Nephron (organoid): ENCODE data around the gene TMEM179.

ENCODE experiments used
- H3K27ac Mint-ChIP-seq, 3 experiments: 2 replicates each; pipeline ENCODE4 v1.8.0; 2020; ENCODE audit warnings: mixed read lengths in 3 of 3, mild to moderate bottlenecking in 2 of 3, moderate library complexity in 1 of 3
- H3K27me3 Mint-ChIP-seq: 2 replicates; pipeline ENCODE4 v1.8.0; 2021; ENCODE audit warnings: low read depth, mild to moderate bottlenecking, moderate library complexity, mixed read lengths
- H3K36me3 Mint-ChIP-seq: 2 replicates; pipeline ENCODE4 v1.8.0; 2020; ENCODE audit warnings: low read depth, mixed read lengths
- H3K4me1 Mint-ChIP-seq: 2 replicates; pipeline ENCODE4 v1.8.0; 2020; ENCODE audit warnings: mixed read lengths
- H3K4me3 Mint-ChIP-seq, 3 experiments: 2 replicates each; pipeline ENCODE4 v1.8.0; 2020; ENCODE audit warnings: mild to moderate bottlenecking in 3 of 3, mixed read lengths in 3 of 3, moderate library complexity in 2 of 3
- H3K9me3 Mint-ChIP-seq: 2 replicates; pipeline ENCODE4 v1.8.0; 2020; ENCODE audit warnings: mixed read lengths
- TF ChIP-seq, protein P1 (sequence below), 3 experiments: fragments of 200-600 bp; sonication (generic); IDR thresholded peaks; one replicate each; pipeline ENCODE4 v1.5.0; 2021; ENCODE audit warnings: antibody characterized with exemption in 3 of 3; ENCODE audit not compliant: unreplicated experiment in 3 of 3

The TMEM179 gene

DNA sequence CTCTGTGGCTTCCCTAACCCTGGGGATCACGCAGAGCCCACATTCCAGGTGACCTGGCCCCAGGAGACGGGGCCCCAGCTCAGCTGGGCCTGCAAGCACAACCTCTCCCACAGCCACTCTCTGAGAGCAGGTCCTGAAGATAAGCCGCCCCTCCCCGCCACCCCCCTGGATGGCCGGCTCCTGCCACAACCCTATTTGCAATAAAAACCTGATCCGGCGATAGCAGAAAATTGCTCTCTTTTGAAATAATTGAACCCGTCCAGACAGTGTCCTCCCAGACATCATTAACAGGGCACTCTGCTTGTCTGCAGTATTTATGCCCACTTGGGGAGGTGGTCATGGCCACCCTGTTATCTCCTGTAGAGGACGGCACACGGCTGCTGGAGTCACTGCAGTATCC, 20.0 kb downstream of the TMEM179 start:
- TF ChIP-seq, protein P1, sequence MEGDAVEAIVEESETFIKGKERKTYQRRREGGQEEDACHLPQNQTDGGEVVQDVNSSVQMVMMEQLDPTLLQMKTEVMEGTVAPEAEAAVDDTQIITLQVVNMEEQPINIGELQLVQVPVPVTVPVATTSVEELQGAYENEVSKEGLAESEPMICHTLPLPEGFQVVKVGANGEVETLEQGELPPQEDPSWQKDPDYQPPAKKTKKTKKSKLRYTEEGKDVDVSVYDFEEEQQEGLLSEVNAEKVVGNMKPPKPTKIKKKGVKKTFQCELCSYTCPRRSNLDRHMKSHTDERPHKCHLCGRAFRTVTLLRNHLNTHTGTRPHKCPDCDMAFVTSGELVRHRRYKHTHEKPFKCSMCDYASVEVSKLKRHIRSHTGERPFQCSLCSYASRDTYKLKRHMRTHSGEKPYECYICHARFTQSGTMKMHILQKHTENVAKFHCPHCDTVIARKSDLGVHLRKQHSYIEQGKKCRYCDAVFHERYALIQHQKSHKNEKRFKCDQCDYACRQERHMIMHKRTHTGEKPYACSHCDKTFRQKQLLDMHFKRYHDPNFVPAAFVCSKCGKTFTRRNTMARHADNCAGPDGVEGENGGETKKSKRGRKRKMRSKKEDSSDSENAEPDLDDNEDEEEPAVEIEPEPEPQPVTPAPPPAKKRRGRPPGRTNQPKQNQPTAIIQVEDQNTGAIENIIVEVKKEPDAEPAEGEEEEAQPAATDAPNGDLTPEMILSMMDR (IDR thresholded peaks at IDR 0.05; ENCODE audit: unreplicated experiment in 3 of 3): no peak
- peaks cover 44% of the 10 kb centered on the region for H3K4me1 Mint-ChIP-seq
- H3K27ac Mint-ChIP-seq: peak overlapping the region in 2 of 3 experiments; percentile 46 to 54
- H3K27me3 Mint-ChIP-seq: peaks cover 5% of the 10 kb centered on the region
- no peak overlapping the region for H3K4me3 Mint-ChIP-seq
- H3K9me3 Mint-ChIP-seq: no peaks in the 10 kb centered on the region
- H3K36me3 Mint-ChIP-seq: no peaks in the 10 kb centered on the region

DNA sequence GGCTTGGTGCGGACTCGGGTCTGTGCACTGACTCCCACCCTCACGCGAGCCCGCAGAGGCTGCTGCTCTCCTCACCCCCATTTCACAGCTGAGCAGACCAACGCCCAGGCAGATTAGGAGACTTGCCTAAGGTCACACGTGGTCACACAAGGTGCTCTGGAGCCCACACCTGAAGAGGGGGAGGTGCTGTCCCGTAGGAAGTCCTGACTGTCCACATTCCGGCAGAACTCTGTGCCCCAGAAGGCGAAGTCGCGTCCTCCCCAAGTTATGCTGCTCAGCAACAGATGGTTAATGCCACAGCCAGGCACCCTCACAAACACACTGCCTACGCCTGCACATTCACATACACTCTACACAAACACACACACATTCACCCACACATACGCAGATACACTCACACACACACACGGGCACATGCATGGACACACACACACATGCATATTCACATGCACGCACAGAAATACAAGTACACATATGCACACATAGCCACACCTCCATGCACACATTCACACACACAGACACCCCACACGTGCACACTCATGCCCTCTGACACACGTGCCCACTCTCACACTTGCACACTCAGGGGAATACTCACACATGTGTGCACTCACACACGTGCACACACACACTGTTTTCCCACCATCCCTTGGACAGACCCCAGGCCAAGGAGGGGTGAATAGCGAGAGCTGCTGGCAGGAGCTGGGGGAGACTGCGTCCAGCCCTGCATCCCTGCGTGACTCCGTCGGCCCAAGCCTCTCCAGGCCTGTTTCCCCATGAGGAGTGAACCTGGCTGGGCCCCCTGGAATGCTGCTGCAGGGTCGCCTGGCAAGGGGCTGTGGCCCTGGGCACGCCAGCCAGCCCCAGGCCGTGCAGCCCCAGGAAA, 20.9 kb downstream of the TMEM179 start:
- H3K4me3 Mint-ChIP-seq: peak overlapping the region in 2 of 3 experiments; percentile 24 to 37
- peak overlapping the region; percentile 30 to 84 (median 83) for H3K27ac Mint-ChIP-seq
- H3K27me3 Mint-ChIP-seq: peaks cover 5% of the 10 kb centered on the region
- H3K4me1 Mint-ChIP-seq: peaks cover 49% of the 10 kb centered on the region
- TF ChIP-seq, protein P1 (IDR thresholded peaks at IDR 0.05; ENCODE audit: unreplicated experiment in 3 of 3): no peak
- no peaks in the 10 kb centered on the region for H3K36me3 Mint-ChIP-seq
- no peaks in the 10 kb centered on the region for H3K9me3 Mint-ChIP-seq

DNA sequence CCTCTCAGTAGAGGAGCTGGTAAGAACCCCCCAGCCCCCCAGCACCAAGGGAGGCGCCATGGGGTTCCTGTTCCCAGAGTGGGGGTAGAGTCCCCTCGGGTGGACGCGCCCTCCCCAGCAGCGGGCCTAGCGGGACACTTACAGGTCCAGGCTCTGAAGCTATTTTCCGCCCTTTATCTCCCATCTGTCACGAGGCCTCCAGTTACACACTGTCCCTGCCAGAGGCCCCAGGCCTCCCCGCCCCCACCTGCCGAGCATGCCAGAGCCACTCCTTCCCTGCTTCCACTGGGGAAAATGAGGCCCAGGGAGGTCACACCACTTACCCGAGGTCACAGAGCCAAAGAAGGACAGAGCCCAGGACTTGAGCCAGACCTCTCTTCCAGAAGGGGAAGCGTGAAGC, 21.9 kb downstream of the TMEM179 start:
- Mint-ChIP-seq H3K36me3 (no peaks in the 10 kb centered on the region), H3K27me3 (peaks cover 8% of the 10 kb centered on the region), H3K4me1 (peaks cover 49% of the 10 kb centered on the region), H3K9me3 (no peaks in the 10 kb centered on the region), H3K27ac (peak overlapping the region in 1 of 3 experiments; percentile 47), H3K4me3 (peak overlapping the region in 1 of 3 experiments; percentile 51)
- TF ChIP-seq, protein P1 (IDR thresholded peaks at IDR 0.05; ENCODE audit: unreplicated experiment in 3 of 3): no peak

DNA sequence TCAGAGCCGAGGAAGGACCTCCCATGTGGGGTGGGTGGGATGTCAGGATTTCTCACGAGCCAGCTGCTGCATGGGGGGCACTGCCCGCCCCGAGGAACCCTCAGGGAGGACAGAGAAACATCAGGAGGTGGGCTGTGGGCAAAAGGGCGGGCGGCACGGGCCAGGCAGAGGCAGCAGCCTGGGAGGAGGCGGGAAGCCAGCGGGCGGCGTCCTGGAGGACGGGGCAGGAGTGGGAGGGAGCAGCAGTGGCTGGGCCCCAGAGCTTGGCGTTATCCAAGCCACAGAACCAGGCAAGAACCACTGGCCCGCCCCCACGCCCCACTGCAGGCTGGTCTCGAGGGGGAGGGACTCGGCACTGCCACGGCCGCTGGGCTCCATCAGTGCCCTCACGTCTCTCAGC, 22.6 kb downstream of the TMEM179 start:
- Mint-ChIP-seq H3K4me3 (no peak overlapping the region), H3K9me3 (no peaks in the 10 kb centered on the region), H3K36me3 (no peaks in the 10 kb centered on the region), H3K27ac (no peak overlapping the region), H3K4me1 (peaks cover 49% of the 10 kb centered on the region), H3K27me3 (peaks cover 8% of the 10 kb centered on the region)
- TF ChIP-seq, protein P1 (IDR thresholded peaks at IDR 0.05; ENCODE audit: unreplicated experiment in 3 of 3): no peak

DNA sequence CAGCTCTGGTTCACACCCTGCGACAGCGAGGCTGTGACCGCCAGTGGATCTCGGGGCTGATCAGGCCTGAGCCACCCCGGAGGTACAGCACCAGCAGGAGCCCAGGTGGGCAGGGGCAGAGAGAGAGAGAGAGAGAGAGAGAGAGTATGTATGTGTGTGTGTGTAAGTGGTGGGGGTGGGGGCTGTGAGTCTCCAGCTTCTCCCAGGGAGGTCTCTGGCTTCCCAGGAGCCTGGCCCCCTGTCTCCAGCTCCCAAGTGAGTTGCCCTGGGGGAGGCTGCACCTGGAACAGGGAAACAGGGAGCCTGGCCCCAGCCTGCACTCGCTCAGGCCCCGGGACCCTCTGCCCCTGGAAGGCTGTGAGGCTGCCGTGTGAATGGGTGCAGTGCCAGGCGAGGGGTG, 23.1 kb downstream of the TMEM179 start:
- TF ChIP-seq, protein P1 (IDR thresholded peaks at IDR 0.05; ENCODE audit: unreplicated experiment in 3 of 3): no peak
- peaks cover 52% of the 10 kb centered on the region for H3K4me1 Mint-ChIP-seq
- no peaks in the 10 kb centered on the region for H3K36me3 Mint-ChIP-seq
- no peaks in the 10 kb centered on the region for H3K9me3 Mint-ChIP-seq
- H3K27ac Mint-ChIP-seq: peak overlapping the region in 1 of 3 experiments; percentile 86
- H3K27me3 Mint-ChIP-seq: peaks cover 8% of the 10 kb centered on the region
- peak overlapping the region; percentile 40 to 80 (median 63) for H3K4me3 Mint-ChIP-seq
